ENCODE data around the gene SETD6. TPM values are rescaled to one million over a fixed set of nuclear protein-coding genes. Genes with fewer than 3 reads are reported as not detected.

SETD6 gene
- total RNA-seq, 1 donor from 2014 or later: 79.1 TPM

- Histone ChIP-seq H3K36me3 (peaks cover 0 to 50% of the 10 kb centered on the region in 2 donors), H3K4me3 (no peak overlapping the region), H3K27me3 (no peaks in the 10 kb centered on the region), H3K27ac (no peak overlapping the region), H3K9me3 (no peaks in the 10 kb centered on the region), H3K4me1 (peaks cover 20% of the 10 kb centered on the region)
- intact Hi-C loops (cut with DNase I): loop anchor here (10.0 kb wide), 2 partner anchors 116 to 216 kb away; partner anchors contain the start of gene GOT2
- TF ChIP-seq POLR2A (IDR thresholded peaks at IDR 0.05) (no peak), POLR2AphosphoS5 (IDR thresholded peaks at IDR 0.05; ENCODE audit: insufficient read depth in 1 of 2, low read depth in 1 of 2) (no peak), CTCF (IDR thresholded peaks at IDR 0.05) (no peak)
- no peak for DNase-seq (ENCODE audit: extremely low spot score in 2 of 2)
These were observed 3.0 kb downstream of the SETD6 start for GRCh38 chr16:58518083-58518979.

GRCh38 chr16:58518980-58519368 is 3.7 kb downstream of the SETD6 start:
- H3K4me3 ChIP-seq: no peak overlapping the region
- peaks cover 20% of the 10 kb centered on the region for H3K4me1 ChIP-seq
- H3K27me3 ChIP-seq: no peaks in the 10 kb centered on the region
- TF ChIP-seq CTCF (IDR thresholded peaks at IDR 0.05): no peak
- no peak for TF ChIP-seq POLR2A (IDR thresholded peaks at IDR 0.05)
- no peak for TF ChIP-seq POLR2AphosphoS5 (IDR thresholded peaks at IDR 0.05; ENCODE audit: insufficient read depth in 1 of 2, low read depth in 1 of 2)
- no peaks in the 10 kb centered on the region for H3K9me3 ChIP-seq
- no peak for DNase-seq (ENCODE audit: extremely low spot score in 2 of 2)
- intact Hi-C loops (cut with DNase I): loop anchor here (10.0 kb wide), 2 partner anchors 116 to 216 kb away; partner anchors contain the start of gene GOT2
- H3K27ac ChIP-seq: no peak overlapping the region
- H3K36me3 ChIP-seq: peaks cover 0 to 56% of the 10 kb centered on the region in 2 donors

- no peak for DNase-seq (ENCODE audit: extremely low spot score in 2 of 2)
- no peaks in the 10 kb centered on the region for H3K9me3 ChIP-seq
- peaks cover 0 to 64% of the 10 kb centered on the region in 2 donors for H3K36me3 ChIP-seq
- H3K4me1 ChIP-seq: peaks cover 14% of the 10 kb centered on the region
- intact Hi-C loops (cut with DNase I): loop anchor here (10.0 kb wide), 2 partner anchors 115 to 215 kb away; partner anchors contain the start of gene GOT2
- no peak overlapping the region for H3K27ac ChIP-seq
- TF ChIP-seq POLR2AphosphoS5 (IDR thresholded peaks at IDR 0.05; ENCODE audit: insufficient read depth in 1 of 2, low read depth in 1 of 2): no peak
- TF ChIP-seq CTCF (IDR thresholded peaks at IDR 0.05): no peak
- TF ChIP-seq POLR2A (IDR thresholded peaks at IDR 0.05): no peak
- H3K27me3 ChIP-seq: no peaks in the 10 kb centered on the region
- no peak overlapping the region for H3K4me3 ChIP-seq
These were observed 4.4 kb downstream of the SETD6 start for GRCh38 chr16:58519707-58520106.

- Histone ChIP-seq H3K4me3 (no peak overlapping the region), H3K27ac (no peak overlapping the region), H3K27me3 (no peaks in the 10 kb centered on the region), H3K9me3 (no peaks in the 10 kb centered on the region), H3K36me3 (peaks cover 0 to 96% of the 10 kb centered on the region in 2 donors), H3K4me1 (no peaks in the 10 kb centered on the region)
- intact Hi-C loops (cut with DNase I): no loop called here
- TF ChIP-seq CTCF (IDR thresholded peaks at IDR 0.05): no peak
- TF ChIP-seq POLR2AphosphoS5 (IDR thresholded peaks at IDR 0.05; ENCODE audit: insufficient read depth in 1 of 2, low read depth in 1 of 2): no peak
- no peak for TF ChIP-seq POLR2A (IDR thresholded peaks at IDR 0.05)
- no peak for DNase-seq (ENCODE audit: extremely low spot score in 2 of 2)
These were observed 14.9 kb downstream of the SETD6 start for GRCh38 chr16:58530179-58530578.

GRCh38 chr16:58532414-58532813 is 17.1 kb downstream of the SETD6 start:
- H3K9me3 ChIP-seq: no peaks in the 10 kb centered on the region
- TF ChIP-seq POLR2A (IDR thresholded peaks at IDR 0.05) (no peak), POLR2AphosphoS5 (IDR thresholded peaks at IDR 0.05; ENCODE audit: insufficient read depth in 1 of 2, low read depth in 1 of 2) (no peak), CTCF (IDR thresholded peaks at IDR 0.05) (no peak)
- no peak for DNase-seq (ENCODE audit: extremely low spot score in 2 of 2)
- intact Hi-C loops (cut with DNase I): no loop called here
- no peak overlapping the region for H3K27ac ChIP-seq
- no peak overlapping the region for H3K4me3 ChIP-seq
- no peaks in the 10 kb centered on the region for H3K4me1 ChIP-seq
- H3K36me3 ChIP-seq: peaks cover 0 to 94% of the 10 kb centered on the region in 2 donors
- no peaks in the 10 kb centered on the region for H3K27me3 ChIP-seq
